Inflammatory macrophage treated with lipopolysaccharide for 1 hour (primary cell): ENCODE results near the gene PCAT6.
"Not testable (repeated sequence)": the region's sequence is repeated elsewhere in the genome, so short reads cannot be mapped to it uniquely, and the experiment has no call there.

ENCODE experiments used
- DNase-seq, 2 donors: peaks; one replicate each; pipeline ENCODE4 v3.0.0-alpha.2; 2020 to 2022

PCAT6 gene

GRCh38 chr1:202810615-202811295, at the start of gene PCAT6:
TSS of gene PCAT6 (plus strand) at chr1:202810954.
- peak; percentile 93 to 95 for DNase-seq

GRCh38 chr1:202762019-202762418, 48.7 kb upstream of the PCAT6 start:
- DNase-seq = no peak

- no peak for DNase-seq
Observed at GRCh38 chr1:202765721-202766120, 45.0 kb upstream of the PCAT6 start.

DNA sequence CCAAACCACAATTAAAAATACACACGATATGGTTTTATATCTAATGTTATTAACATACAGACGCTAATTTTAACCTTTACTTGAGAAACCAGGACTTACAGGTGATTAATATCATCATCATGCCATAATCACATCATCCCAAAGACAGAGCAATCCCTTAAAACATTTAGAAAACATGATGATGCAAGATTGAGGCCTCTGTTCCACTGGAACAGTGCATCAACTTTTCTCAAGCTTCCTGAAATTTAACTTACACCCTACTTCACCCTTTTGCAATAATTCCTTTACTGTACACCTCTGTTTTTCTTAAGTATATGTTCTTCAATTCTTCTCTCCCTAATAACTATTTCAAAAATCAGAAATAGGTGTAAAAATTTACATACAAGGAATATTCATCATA, 40.6 kb upstream of the PCAT6 start:
- no peak for DNase-seq

DNA sequence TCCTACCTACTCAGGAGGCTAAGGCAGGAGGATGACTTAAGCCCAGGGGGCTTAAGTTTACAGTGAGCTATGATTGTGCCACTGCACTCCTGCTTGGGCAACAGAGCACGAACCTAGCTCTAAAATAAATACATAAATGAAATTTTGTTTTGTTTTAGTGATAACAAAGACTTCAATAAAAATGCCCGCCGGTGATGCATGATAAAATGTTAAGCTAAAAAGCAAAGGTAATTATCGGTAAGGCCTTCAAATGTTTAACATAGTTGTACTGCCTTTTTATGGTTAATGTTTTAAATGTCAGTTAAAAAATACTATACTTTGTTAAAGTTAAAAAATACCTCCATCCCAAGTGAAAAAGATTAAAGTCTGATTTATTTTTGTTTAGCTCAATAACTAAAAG, 29.6 kb upstream of the PCAT6 start:
- no peak for DNase-seq

- DNase-seq = no peak
Observed at GRCh38 chr1:202786804-202787203, 23.9 kb upstream of the PCAT6 start.

GRCh38 chr1:202788800-202789199, 22.0 kb upstream of the PCAT6 start:
- no peak for DNase-seq

DNA sequence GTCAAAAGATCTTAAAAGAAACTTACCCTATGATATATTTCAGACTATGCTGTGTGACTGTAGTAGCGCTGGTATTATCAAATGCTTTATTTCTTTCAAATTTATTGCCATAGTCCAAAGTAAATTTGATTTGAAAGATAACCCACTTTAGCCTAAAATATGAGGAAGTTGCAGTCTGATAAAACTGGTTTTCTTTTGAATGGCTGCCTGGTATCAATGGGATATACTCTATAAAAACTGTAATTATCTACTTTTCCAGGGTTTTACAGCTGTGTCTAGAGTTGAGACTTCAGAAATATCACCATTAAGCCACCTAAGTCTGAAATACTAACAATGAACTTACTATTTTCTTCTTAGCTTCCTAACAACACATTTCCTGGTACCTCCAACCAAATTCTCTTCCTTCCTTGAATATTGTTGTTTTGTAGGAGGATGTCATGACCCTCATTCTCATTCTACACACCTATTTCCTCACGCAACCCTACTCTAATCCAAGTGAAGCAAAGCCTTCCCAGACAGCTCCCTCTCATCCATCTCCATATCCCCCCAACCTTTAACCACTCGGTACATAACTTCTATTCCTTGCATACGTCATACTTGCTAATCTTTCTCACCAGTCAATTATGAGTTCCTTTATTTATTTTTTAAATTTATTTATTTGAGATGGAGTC, 19.5 kb upstream of the PCAT6 start:
- no peak for DNase-seq

DNA sequence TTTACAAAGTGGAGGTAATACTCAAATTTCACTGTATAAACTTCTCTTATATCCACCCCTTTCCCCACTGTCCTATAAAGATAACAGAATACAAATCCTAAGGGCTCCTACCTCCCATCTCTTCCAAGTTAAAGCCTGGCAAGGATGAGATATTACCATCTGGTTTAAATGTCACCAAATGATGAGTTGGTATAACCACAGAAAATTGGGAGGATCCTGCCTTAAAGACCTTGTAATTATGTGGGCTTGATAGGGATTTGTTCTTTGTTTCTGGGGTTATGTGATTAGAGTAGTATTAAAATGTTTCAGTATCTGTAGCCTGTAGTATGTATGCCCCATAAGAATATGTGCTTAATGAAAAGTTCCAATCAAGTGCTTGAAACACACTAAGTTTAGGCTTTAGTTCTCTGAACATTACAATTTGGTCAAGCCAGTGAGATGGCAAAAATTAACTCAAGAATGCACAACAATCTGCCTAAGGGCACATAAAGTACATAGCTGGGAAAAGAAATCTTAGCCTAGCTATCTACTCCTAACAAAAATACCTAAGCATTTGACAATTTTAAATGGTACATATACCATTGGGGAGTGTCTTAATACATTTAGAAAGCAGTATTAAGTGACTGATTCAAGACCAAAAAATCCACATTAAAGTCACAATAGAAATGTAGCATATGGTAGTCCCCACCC, 16.6 kb upstream of the PCAT6 start:
- no peak for DNase-seq

GRCh38 chr1:202794931-202795330, 15.8 kb upstream of the PCAT6 start:
- not testable (repeated sequence) for DNase-seq

- no peak for DNase-seq
Observed at GRCh38 chr1:202796670-202797069, 14.1 kb upstream of the PCAT6 start.

DNA sequence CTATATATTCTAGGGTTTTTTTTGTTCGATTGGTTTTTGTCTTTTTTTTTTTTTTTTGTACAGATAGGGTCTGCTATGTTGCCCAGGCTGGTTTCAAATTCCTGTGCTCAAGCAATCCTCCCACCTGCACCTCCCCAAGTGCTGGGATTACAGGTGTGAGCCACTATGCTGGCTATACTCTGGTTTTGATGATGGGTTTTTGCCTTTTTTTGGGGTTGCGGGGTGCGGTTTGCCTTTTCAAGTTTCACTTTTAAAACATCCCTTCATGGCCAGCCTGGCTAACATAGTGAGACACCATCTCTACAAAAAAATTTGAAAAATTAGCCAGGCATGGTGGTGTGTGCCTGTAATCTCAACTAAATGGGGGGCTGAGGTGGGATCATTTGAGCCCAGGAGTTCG, 12.5 kb upstream of the PCAT6 start:
- DNase-seq = no peak

DNA sequence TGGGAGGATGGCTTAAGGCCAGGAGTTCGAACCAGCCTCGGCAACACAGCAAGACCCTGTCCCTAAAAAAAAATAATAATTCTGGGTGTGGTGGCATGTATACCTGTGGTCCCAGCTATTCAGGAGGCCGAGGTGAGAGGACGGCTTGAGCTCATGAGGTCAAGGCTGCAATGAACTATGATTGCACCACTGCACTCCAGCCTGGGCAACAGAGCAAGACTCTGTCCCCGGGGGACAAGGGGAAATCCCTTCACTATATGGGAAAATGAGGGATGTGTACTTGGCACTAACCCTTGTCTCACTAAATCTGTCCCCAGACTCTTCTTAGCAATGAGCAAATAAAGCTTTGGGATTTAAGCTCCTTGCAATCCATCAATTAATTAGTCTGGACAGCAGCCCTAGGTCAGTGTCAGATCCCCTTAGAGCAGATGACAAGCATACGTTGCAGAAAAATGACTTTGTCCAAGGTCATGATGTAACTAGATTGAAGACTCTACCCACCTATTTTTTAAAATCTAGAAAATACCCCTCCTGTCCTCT, 11.9 kb upstream of the PCAT6 start:
- no peak for DNase-seq

- no peak for DNase-seq
Observed at GRCh38 chr1:202800742-202801141, 10.0 kb upstream of the PCAT6 start.

- no peak for DNase-seq
Observed at GRCh38 chr1:202801175-202801574, 9.6 kb upstream of the PCAT6 start.

- no peak for DNase-seq
Observed at GRCh38 chr1:202802034-202802433, 8.7 kb upstream of the PCAT6 start.

- peak; percentile 47 to 51 for DNase-seq
Observed at GRCh38 chr1:202802998-202803932, 7.5 kb upstream of the PCAT6 start.

DNA sequence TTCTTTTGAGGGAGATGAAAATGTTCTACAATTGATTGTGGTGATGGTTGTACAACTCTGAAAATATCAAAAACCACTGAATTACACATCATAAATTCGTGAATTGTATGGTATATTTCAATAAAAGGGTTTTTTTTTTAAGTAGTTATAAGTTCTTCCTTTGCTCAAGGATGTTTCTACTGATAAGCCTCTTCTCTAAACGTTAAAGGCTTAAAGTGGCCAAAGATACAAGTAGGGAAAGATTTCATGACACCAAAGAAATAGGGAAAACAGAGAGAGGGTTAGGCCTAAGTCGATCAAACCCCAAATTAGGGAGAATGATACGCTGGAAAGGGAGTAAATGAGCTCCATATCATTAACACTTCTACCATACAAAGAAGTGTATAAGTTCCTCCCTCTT, 6.6 kb upstream of the PCAT6 start:
- no peak for DNase-seq

DNA sequence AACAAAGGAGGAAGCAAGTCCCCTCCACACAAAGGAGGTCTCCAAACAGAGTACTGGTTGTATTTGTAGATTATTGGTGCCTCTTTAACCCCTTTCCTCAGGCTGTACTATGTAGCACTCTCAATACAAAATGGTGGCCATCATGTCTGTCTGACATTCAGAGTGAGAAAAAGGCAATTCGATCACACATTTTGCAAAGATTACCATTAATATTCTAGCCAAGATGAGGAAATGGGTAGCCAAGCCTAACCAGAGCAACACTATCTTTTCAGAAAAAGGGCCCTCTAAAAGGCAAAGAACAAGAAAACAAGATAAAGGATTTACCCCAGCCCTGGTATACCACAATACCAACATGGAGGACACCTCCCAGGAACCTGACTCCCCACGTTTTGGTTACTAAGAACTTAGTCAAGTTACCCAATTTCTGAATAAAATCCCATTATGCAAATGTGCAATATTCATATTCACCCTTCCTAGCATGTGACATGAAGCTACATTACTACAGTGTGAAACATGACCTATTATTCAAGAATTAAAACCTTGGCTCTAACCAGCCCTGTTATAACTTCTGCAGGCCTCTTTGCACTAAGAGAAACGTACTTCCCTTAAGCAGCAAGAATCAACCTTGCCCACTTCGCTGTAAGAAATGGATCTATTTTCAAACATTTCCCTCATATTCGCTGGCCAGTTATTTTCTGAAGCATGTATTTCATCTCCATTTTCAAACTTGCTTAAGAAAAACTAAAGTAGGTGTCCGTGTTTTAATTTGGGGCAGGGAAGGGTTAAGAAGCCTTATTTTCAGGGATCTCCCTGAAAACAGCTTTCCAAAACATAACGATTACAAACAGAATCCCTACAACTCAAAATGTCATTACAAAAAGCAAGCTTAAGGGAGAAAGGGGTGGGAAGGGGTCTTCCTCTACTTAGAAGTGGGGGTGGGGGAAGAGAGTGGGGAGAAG, 4.6 kb upstream of the PCAT6 start:
- DNase-seq = peak; percentile 73 to 76

GRCh38 chr1:202806845-202807450, 3.8 kb upstream of the PCAT6 start:
- no peak for DNase-seq

DNA sequence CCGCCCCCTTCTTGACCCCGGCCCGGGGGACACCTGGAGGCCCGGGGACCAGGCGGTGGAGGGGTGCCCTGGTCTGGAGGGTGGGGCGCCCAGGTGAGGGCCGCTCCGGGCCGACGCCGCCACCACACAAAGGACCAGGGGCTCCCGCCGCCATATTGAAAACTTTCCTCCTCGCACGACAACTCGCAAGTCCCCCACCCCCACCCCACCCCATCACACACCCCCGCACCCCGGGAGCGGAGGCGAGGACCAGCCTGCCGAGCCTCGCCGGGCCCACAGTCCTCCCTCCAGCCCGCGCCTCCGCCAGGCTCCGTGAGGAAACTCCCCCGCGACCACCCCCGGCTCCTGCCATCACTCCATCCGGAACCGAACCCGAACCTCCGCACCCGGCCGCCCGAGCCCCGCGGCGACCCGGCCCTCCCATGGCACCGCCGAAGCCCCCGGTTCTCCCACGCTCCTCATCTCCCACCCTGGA, 3.3 kb upstream of the PCAT6 start:
- no peak for DNase-seq
